K562 (cell line): ENCODE data around the gene LMNTD2. TPM values are rescaled to one million over a fixed set of nuclear protein-coding genes. Genes with fewer than 3 reads are reported as not detected.

Experiments used
- ARID2 ChIP-seq: fragments of 450-650 bp; IDR thresholded peaks from 2 replicates; pipeline ENCODE4 v1.6.1; 2017; ENCODE audit warnings: antibody characterized with exemption, mild to moderate bottlenecking
- ATF6 ChIP-seq: sonication (generic); formaldehyde crosslinking; IDR thresholded peaks from 2 replicates; pipeline ENCODE4 v1.4.0; 2020; ENCODE audit warnings: mild to moderate bottlenecking, missing genetic modification reagents
- BHLHE40 ChIP-seq: IDR thresholded peaks from 2 replicates; pipeline ENCODE4 v1.6.1; 2011; ENCODE audit warnings: low read length, improper control_type of control experiment
- CBFA2T2 ChIP-seq: fragments of 450-650 bp; conservative IDR thresholded peaks from 2 replicates; pipeline ENCODE4 v1.6.1; 2017; ENCODE audit warnings: mild to moderate bottlenecking
- CBFA2T3 ChIP-seq: fragments of 450-650 bp; IDR thresholded peaks from 2 replicates; pipeline ENCODE4 v1.6.1; 2017
- DIDO1 ChIP-seq: fragments of 450-650 bp; IDR thresholded peaks from 2 replicates; pipeline ENCODE4 v1.6.1; 2016; ENCODE audit warnings: low read depth, missing biosample characterization, missing genetic modification characterization
- FOXK1 ChIP-seq: sonication (generic); formaldehyde crosslinking; IDR thresholded peaks from 2 replicates; pipeline ENCODE4 v1.8.0; 2022; ENCODE audit warnings: missing genetic modification reagents, mild to moderate bottlenecking, borderline replicate concordance
- GABPB2 ChIP-seq: fragments of 250-450 bp; sonication (Bioruptor Pico); conservative IDR thresholded peaks from 2 replicates; pipeline ENCODE4 v1.5.1; 2021; ENCODE audit warnings: mild to moderate bottlenecking
- GATAD2A ChIP-seq: fragments of 450-650 bp; IDR thresholded peaks from 2 replicates; pipeline ENCODE4 v1.6.1; 2017
- HCFC1 ChIP-seq: IDR thresholded peaks from 2 replicates; pipeline ENCODE4 v1.6.1; 2012; ENCODE audit warnings: low read depth, low read length, improper control_type of control experiment
- KLF16 ChIP-seq: IDR thresholded peaks from 2 replicates; pipeline ENCODE4 v1.6.1; 2016; ENCODE audit warnings: antibody characterized with exemption
- MTA1 ChIP-seq: fragments of 450-650 bp; IDR thresholded peaks from 2 replicates; pipeline ENCODE4 v1.6.1; 2017; ENCODE audit warnings: borderline replicate concordance
- NFE2L1 ChIP-seq: fragments of 450-650 bp; IDR thresholded peaks from 2 replicates; pipeline ENCODE4 v1.6.1; 2016; ENCODE audit warnings: missing genetic modification characterization, low read depth, mild to moderate bottlenecking, missing compliant biosample characterization, moderate library complexity, borderline replicate concordance
- NFRKB ChIP-seq: fragments of 450-650 bp; IDR thresholded peaks from 2 replicates; pipeline ENCODE4 v1.6.1; 2016; ENCODE audit warnings: low read depth
- NUFIP1 ChIP-seq: fragments of 450-650 bp; IDR thresholded peaks from 2 replicates; pipeline ENCODE4 v1.6.1; 2018; ENCODE audit not compliant: partially characterized antibody
- POLR2B ChIP-seq: fragments of 450-650 bp; IDR thresholded peaks from 2 replicates; pipeline ENCODE4 v1.6.1; 2018; ENCODE audit warnings: low read depth; ENCODE audit not compliant: partially characterized antibody
- PYGO2 ChIP-seq: fragments of 450-650 bp; IDR thresholded peaks from 2 replicates; pipeline ENCODE4 v1.6.1; 2016; ENCODE audit warnings: mild to moderate bottlenecking, missing genetic modification characterization, moderate library complexity, missing compliant biosample characterization
- RAD51 ChIP-seq: fragments of 450-650 bp; IDR thresholded peaks from 2 replicates; pipeline ENCODE4 v1.7.1; 2016; ENCODE audit warnings: low read depth, mild to moderate bottlenecking, borderline replicate concordance
- RBM14 ChIP-seq: fragments of 200-400 bp; formaldehyde crosslinking; IDR thresholded peaks from 2 replicates; pipeline ENCODE4 v1.6.1; 2018; ENCODE audit warnings: low read depth, mild to moderate bottlenecking, low read length, moderate library complexity, borderline replicate concordance; ENCODE audit not compliant: insufficient read depth
- RBM39 ChIP-seq: fragments of 200-400 bp; formaldehyde crosslinking; optimal IDR thresholded peaks from 2 replicates; pipeline ENCODE3; 2018; ENCODE audit warnings: low read depth, low read length
- SMARCE1 ChIP-seq: fragments of 450-650 bp; IDR thresholded peaks from 2 replicates; pipeline ENCODE4 v1.7.1; 2016; ENCODE audit warnings: mild to moderate bottlenecking
- SMC3 ChIP-seq: conservative IDR thresholded peaks from 2 replicates; pipeline ENCODE4 v1.6.1; 2011; ENCODE audit warnings: low read depth, low read length, improper control_type of control experiment; ENCODE audit not compliant: insufficient read depth
- SNRNP70 ChIP-seq: fragments of 200-400 bp; formaldehyde crosslinking; optimal IDR thresholded peaks from 2 replicates; pipeline ENCODE3; 2017; ENCODE audit warnings: low read depth, low read length
- SP2 ChIP-seq: IDR thresholded peaks from 2 replicates; pipeline ENCODE4 v1.6.1; 2011; ENCODE audit warnings: mild to moderate bottlenecking, low read depth, low read length, moderate library complexity; ENCODE audit not compliant: poor library complexity, severe bottlenecking; ENCODE audit errors: extremely low read depth
- SRSF3 ChIP-seq: fragments of 200-400 bp; formaldehyde crosslinking; IDR thresholded peaks from 2 replicates; pipeline ENCODE4 v1.6.1; 2016; ENCODE audit warnings: mild to moderate bottlenecking, low read length, moderate library complexity; ENCODE audit not compliant: insufficient read depth
- TCFL5 ChIP-seq: fragments of 250-450 bp; sonication (Bioruptor Pico); conservative IDR thresholded peaks from 2 replicates; pipeline ENCODE4 v1.6.1; 2021; ENCODE audit warnings: mild to moderate bottlenecking, moderate library complexity, matching md5 sums
- THRAP3 ChIP-seq: fragments of 450-650 bp; IDR thresholded peaks from 2 replicates; pipeline ENCODE4 v1.6.1; 2016; ENCODE audit warnings: mild to moderate bottlenecking, inconsistent platforms, borderline replicate concordance
- XRCC3 ChIP-seq: fragments of 450-650 bp; IDR thresholded peaks from 2 replicates; pipeline ENCODE4 v1.6.1; 2017; ENCODE audit warnings: mild to moderate bottlenecking, moderate library complexity
- XRCC4 ChIP-seq: IDR thresholded peaks from one replicate; pipeline ENCODE4 v1.6.1; 2011; ENCODE audit not compliant: insufficient read depth, insufficient read length; ENCODE audit errors: extremely low read depth
- YBX1 ChIP-seq: fragments of 450-650 bp; IDR thresholded peaks from 2 replicates; pipeline ENCODE4 v1.7.1; 2016; ENCODE audit warnings: mild to moderate bottlenecking
- ZNF583 ChIP-seq: fragments of 250-450 bp; sonication (Bioruptor Pico); IDR thresholded peaks from 2 replicates; pipeline ENCODE4 v1.4.0; 2020
- polyA plus RNA-seq, 8 experiments: library from polyadenylated mRNA; depleted of rRNA in 4 of 8; stranded (reverse) in 5 of 8; unstranded in 3 of 8; fragments of >200 nt; fragmentation: Nextera tagmentation in 2 of 8; fragmentation: Illumina TruSeq in 1 of 8; extraction: Ambion mirVana in 2 of 8; extraction: Trizol in 1 of 8; gene quantifications; 2 replicates each; pipeline versions ENCODE4 v1.2.1 to v1.2.3, GENCODE V29; 2011 to 2014; ENCODE audit warnings: inconsistent platforms in 1 of 8, missing spikeins in 1 of 8
- total RNA-seq, 7 experiments: library from RNA; depleted of rRNA in 6 of 7; stranded (reverse); fragments of >200 nt in 6 of 7; fragmentation: Illumina TruSeq in 2 of 7; extraction: Trizol in 2 of 7; gene quantifications; 2 replicates each; pipeline versions ENCODE4 v1.2.1 to v1.2.3, GENCODE V29; 2011 to 2021; ENCODE audit warnings: low replicate concordance in 1 of 7
- TF ChIP-seq, protein P1 (sequence below): fragments of 450-650 bp; formaldehyde crosslinking; IDR thresholded peaks from 2 replicates; pipeline ENCODE4 v1.4.0; 2020; ENCODE audit warnings: mild to moderate bottlenecking, moderate library complexity

The LMNTD2 gene
- total and polyA plus RNA-seq, 9 of the 15 experiments (the other 6 are each of a cell fraction or from before 2014, with no cell fraction given): 0.48 to 4.2 (median 1.5) TPM; not detected in 3

DNA sequence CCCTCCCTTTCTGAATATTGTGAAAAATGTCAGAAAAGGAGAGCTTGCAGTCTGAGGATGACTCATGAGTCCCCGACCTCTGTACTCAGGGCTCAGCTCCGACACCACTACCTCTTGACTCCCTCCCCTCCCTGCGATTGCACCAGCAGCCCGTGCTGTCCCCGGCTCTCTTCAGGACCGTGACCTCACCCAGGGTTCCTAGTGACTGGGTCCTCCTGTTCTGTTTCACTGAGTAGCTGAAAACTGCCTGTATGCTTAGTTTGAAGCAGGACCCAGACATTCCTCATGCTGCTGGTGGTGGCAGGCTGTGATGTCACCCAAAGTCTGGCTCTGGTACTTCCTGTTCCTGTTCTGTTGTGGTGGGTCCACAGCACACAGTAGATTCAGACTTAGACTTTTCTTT lies 27.4 kb upstream of the LMNTD2 start (continued):
- TF ChIP-seq ATF6 (no peak), TCFL5 (CRISPR knock-in tag) (no peak), MTA1 (no peak), THRAP3 (no peak), RAD51 (no peak), NFRKB (no peak), ZNF583 (CRISPR knock-in tag) (no peak), RBM14 (no peak), XRCC3 (no peak), KLF16 (no peak), BHLHE40 (peak; percentile 91), POLR2B (no peak), SP2 (no peak), DIDO1 (tag) (no peak), SNRNP70 (no peak), GABPB2 (no peak), XRCC4 (no peak), FOXK1 (CRISPR knock-in tag) (no peak), GATAD2A (no peak), SRSF3 (no peak), HCFC1 (no peak), YBX1 (no peak), CBFA2T2 (no peak), PYGO2 (tag) (no peak), ARID2 (no peak), SMARCE1 (0 out of 2 replicates have a peak, but pooled peaks have one; percentile 36), RBM39 (no peak), SMC3 (no peak), NUFIP1 (no peak), CBFA2T3 (no peak), NFE2L1 (tag) (no peak)
- TF ChIP-seq, protein P1, sequence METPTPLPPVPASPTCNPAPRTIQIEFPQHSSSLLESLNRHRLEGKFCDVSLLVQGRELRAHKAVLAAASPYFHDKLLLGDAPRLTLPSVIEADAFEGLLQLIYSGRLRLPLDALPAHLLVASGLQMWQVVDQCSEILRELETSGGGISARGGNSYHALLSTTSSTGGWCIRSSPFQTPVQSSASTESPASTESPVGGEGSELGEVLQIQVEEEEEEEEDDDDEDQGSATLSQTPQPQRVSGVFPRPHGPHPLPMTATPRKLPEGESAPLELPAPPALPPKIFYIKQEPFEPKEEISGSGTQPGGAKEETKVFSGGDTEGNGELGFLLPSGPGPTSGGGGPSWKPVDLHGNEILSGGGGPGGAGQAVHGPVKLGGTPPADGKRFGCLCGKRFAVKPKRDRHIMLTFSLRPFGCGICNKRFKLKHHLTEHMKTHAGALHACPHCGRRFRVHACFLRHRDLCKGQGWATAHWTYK: no peak
